Large intestine (tissue), 3 donors: ENCODE measurements around the gene PHLPP1. TPM values are rescaled to one million over a fixed set of nuclear protein-coding genes. Genes with fewer than 3 reads are reported as not detected.
"Not testable (repeated sequence)": the region's sequence is repeated elsewhere in the genome, so short reads cannot be mapped to it uniquely, and the experiment has no call there.

Experiments
- DNase-seq, 2 donors: peaks; one replicate each; pipeline versions ENCODE4 v3.0.0 to v3.0.0-alpha.2; 2013
- H3K27ac ChIP-seq: one replicate; pipeline ENCODE4 v1.5.1; 2013; ENCODE audit warnings: low read length
- H3K27me3 ChIP-seq: 2 replicates; pipeline ENCODE4 v1.6.1; 2013; ENCODE audit warnings: low read length; ENCODE audit not compliant: control insufficient read depth, insufficient read depth
- H3K36me3 ChIP-seq: 2 replicates; pipeline ENCODE4 v1.6.1; 2013; ENCODE audit warnings: low read length; ENCODE audit not compliant: control insufficient read depth, insufficient read depth
- H3K4me1 ChIP-seq: one replicate; pipeline ENCODE4 v1.6.1; 2013; ENCODE audit warnings: low read length; ENCODE audit not compliant: control insufficient read depth, insufficient read depth
- H3K4me3 ChIP-seq: one replicate; pipeline ENCODE4 v1.5.1; 2013; ENCODE audit warnings: low read length
- H3K9me3 ChIP-seq: one replicate; pipeline ENCODE4 v1.6.1; 2013; ENCODE audit warnings: mild to moderate bottlenecking, low read depth, low read length, moderate library complexity; ENCODE audit not compliant: control insufficient read depth
- WGBS: methylation state at CpG from one replicate; pipeline ENCODE4 v1.1.5; 2013; ENCODE audit warnings: low lambda C conversion rate; ENCODE audit not compliant: insufficient coverage; 5-methylcytosine and 5-hydroxymethylcytosine counted together
- polyA plus RNA-seq: library from polyadenylated mRNA; unstranded; fragments of 120-200 nt; gene quantifications from one replicate; pipeline ENCODE4 v1.2.1, GENCODE V29; 2013

Gene PHLPP1
- polyA plus RNA-seq, 1 donor = 12.1 TPM

GRCh38 chr18:62697636-62698035, 17.7 kb upstream of the PHLPP1 start:
- no peaks in the 10 kb centered on the region for H3K9me3 ChIP-seq
- DNase-seq = no peak

GRCh38 chr18:62702259-62702658, 13.1 kb upstream of the PHLPP1 start:
- no peaks in the 10 kb centered on the region for H3K36me3 ChIP-seq
- H3K27me3 ChIP-seq = no peaks in the 10 kb centered on the region
- H3K27ac ChIP-seq = no peak overlapping the region
- H3K4me1 ChIP-seq = no peaks in the 10 kb centered on the region
- WGBS = no CpG with 5 or more reads among the region's 9 CpGs
- no peaks in the 10 kb centered on the region for H3K9me3 ChIP-seq
- no peak overlapping the region for H3K4me3 ChIP-seq
- no peak for DNase-seq

More at GRCh38 chr18:62697636-62698035, 17.7 kb upstream of the PHLPP1 start:
- Histone ChIP-seq H3K4me3 (no peak overlapping the region), H3K27me3 (no peaks in the 10 kb centered on the region), H3K36me3 (no peaks in the 10 kb centered on the region), H3K27ac (no peak overlapping the region), H3K4me1 (no peaks in the 10 kb centered on the region)

GRCh38 chr18:62706879-62707278, 8.5 kb upstream of the PHLPP1 start:
- DNase-seq = not testable (repeated sequence)
- WGBS = 90% methylated on average over 2 of the region's 8 CpGs

GRCh38 chr18:62709908-62710307, 5.4 kb upstream of the PHLPP1 start:
- H3K9me3 ChIP-seq, H3K27ac ChIP-seq, H3K36me3 ChIP-seq, H3K27me3 ChIP-seq, H3K4me1 ChIP-seq, DNase-seq, H3K4me3 ChIP-seq: not testable (repeated sequence)
- WGBS = 95% methylated on average over 4 of the region's 11 CpGs

More at GRCh38 chr18:62706879-62707278, 8.5 kb upstream of the PHLPP1 start:
- not testable (repeated sequence) for H3K27me3 ChIP-seq, H3K36me3 ChIP-seq, H3K4me3 ChIP-seq, H3K27ac ChIP-seq, H3K4me1 ChIP-seq, H3K9me3 ChIP-seq

- Histone ChIP-seq H3K27me3 (no peaks in the 10 kb centered on the region), H3K4me3 (no peak overlapping the region), H3K36me3 (no peaks in the 10 kb centered on the region), H3K4me1 (no peaks in the 10 kb centered on the region), H3K27ac (no peak overlapping the region), H3K9me3 (no peaks in the 10 kb centered on the region)
- no peak for DNase-seq
These were observed 4.9 kb upstream of the PHLPP1 start for GRCh38 chr18:62710417-62710816.

GRCh38 chr18:62711781-62712180, 3.6 kb upstream of the PHLPP1 start:
- Histone ChIP-seq H3K4me3 (no peak overlapping the region), H3K36me3 (no peaks in the 10 kb centered on the region), H3K9me3 (no peaks in the 10 kb centered on the region), H3K27ac (no peak overlapping the region), H3K27me3 (no peaks in the 10 kb centered on the region), H3K4me1 (no peaks in the 10 kb centered on the region)
- no peak for DNase-seq
- 100% methylated on average over 2 of the region's 13 CpGs for WGBS

- H3K4me3 ChIP-seq = no peak overlapping the region
- no peaks in the 10 kb centered on the region for H3K27me3 ChIP-seq
- no peaks in the 10 kb centered on the region for H3K36me3 ChIP-seq
- WGBS = 82% methylated on average over 2 of the region's 17 CpGs
- no peaks in the 10 kb centered on the region for H3K9me3 ChIP-seq
- no peaks in the 10 kb centered on the region for H3K4me1 ChIP-seq
- H3K27ac ChIP-seq = no peak overlapping the region
- DNase-seq = no peak
These were observed 1.6 kb upstream of the PHLPP1 start for GRCh38 chr18:62713651-62714247.

GRCh38 chr18:62714671-62715435, 488 bp upstream of the PHLPP1 start:
- peaks cover 4% of the 10 kb centered on the region for H3K4me1 ChIP-seq
- H3K27ac ChIP-seq = peak overlapping the region; percentile 97
- H3K9me3 ChIP-seq = no peaks in the 10 kb centered on the region
- H3K27me3 ChIP-seq = no peaks in the 10 kb centered on the region
- no CpG with 5 or more reads among the region's 50 CpGs for WGBS
- no peaks in the 10 kb centered on the region for H3K36me3 ChIP-seq
- peak; percentile 100 for DNase-seq
- peak overlapping the region; percentile 83 for H3K4me3 ChIP-seq

GRCh38 chr18:62715759-62716615, 646 bp downstream of the PHLPP1 start:
- Histone ChIP-seq H3K27ac (peak overlapping the region; percentile 97), H3K27me3 (no peaks in the 10 kb centered on the region), H3K4me1 (peaks cover 5% of the 10 kb centered on the region), H3K36me3 (no peaks in the 10 kb centered on the region), H3K9me3 (no peaks in the 10 kb centered on the region), H3K4me3 (peak overlapping the region; percentile 83)
- peak; percentile 60 to 80 for DNase-seq
- WGBS = no CpG with 5 or more reads among the region's 127 CpGs

GRCh38 chr18:62716619-62717168, 1.4 kb downstream of the PHLPP1 start:
- no peaks in the 10 kb centered on the region for H3K9me3 ChIP-seq
- peaks cover 5% of the 10 kb centered on the region for H3K4me1 ChIP-seq
- peak overlapping the region; percentile 59 for H3K4me3 ChIP-seq
- WGBS = no CpG with 5 or more reads among the region's 68 CpGs
- H3K27ac ChIP-seq = peak overlapping the region; percentile 86
- DNase-seq = peak; percentile 57 to 74
- no peaks in the 10 kb centered on the region for H3K27me3 ChIP-seq
- H3K36me3 ChIP-seq = no peaks in the 10 kb centered on the region
